Activated CD4-positive, alpha-beta T cell treated with anti-CD3 and anti-CD28 coated beads, Interleukin-2, amount 10 ng/mL, durations not matched to agents 24 days and 14 days (primary cell): ENCODE data around the gene DPY30. TPM values are rescaled to one million over a fixed set of nuclear protein-coding genes. Genes with fewer than 3 reads are reported as not detected.

Experiments
- DNase-seq: peaks from one replicate; pipeline ENCODE4 v3.0.0; 2022
- H3K27ac Mint-ChIP-seq: one replicate; pipeline ENCODE4 v1.8.0; 2022; ENCODE audit warnings: mild to moderate bottlenecking, mixed read lengths
- H3K27me3 Mint-ChIP-seq: one replicate; pipeline ENCODE4 v1.8.0; 2022; ENCODE audit warnings: mixed read lengths
- H3K36me3 Mint-ChIP-seq: one replicate; pipeline ENCODE4 v1.8.0; 2022; ENCODE audit warnings: low read depth, mild to moderate bottlenecking, mixed read lengths
- H3K4me1 Mint-ChIP-seq: one replicate; pipeline ENCODE4 v1.8.0; 2021; ENCODE audit warnings: mixed read lengths
- H3K4me3 Mint-ChIP-seq: one replicate; pipeline ENCODE4 v1.8.0; 2022; ENCODE audit warnings: mild to moderate bottlenecking, moderate library complexity, mixed read lengths
- H3K9me3 Mint-ChIP-seq: one replicate; pipeline ENCODE4 v1.8.0; 2021; ENCODE audit warnings: mixed read lengths
- intact Hi-C: fragments of 100-400 bp; cut with micrococcal nuclease; formaldehyde crosslinking; loops from one replicate; pipeline ENCODE4 v1.15.1; 2023
- total RNA-seq: library from RNA; stranded (reverse); gene quantifications from 2 replicates; pipeline ENCODE4 v1.2.3, GENCODE V29; 2022

DPY30 gene
- total RNA-seq, 1 donor from 2014 or later = 74.4 TPM

GRCh38 chr2:32002406-32002805 is 37.2 kb downstream of the DPY30 start:
- intact Hi-C loops = no loop called here
- no peaks in the 10 kb centered on the region for H3K9me3 Mint-ChIP-seq
- peaks cover 48% of the 10 kb centered on the region for H3K4me1 Mint-ChIP-seq
- H3K27me3 Mint-ChIP-seq = no peaks in the 10 kb centered on the region
- H3K36me3 Mint-ChIP-seq = peaks cover 25% of the 10 kb centered on the region
- no peak for DNase-seq
- H3K27ac Mint-ChIP-seq = no peak overlapping the region
- no peak overlapping the region for H3K4me3 Mint-ChIP-seq

GRCh38 chr2:31999438-31999837 is 40.2 kb downstream of the DPY30 start:
- Mint-ChIP-seq H3K4me1 (peaks cover 35% of the 10 kb centered on the region), H3K27me3 (no peaks in the 10 kb centered on the region), H3K27ac (no peak overlapping the region), H3K4me3 (no peak overlapping the region), H3K9me3 (no peaks in the 10 kb centered on the region), H3K36me3 (peaks cover 14% of the 10 kb centered on the region)
- intact Hi-C loops = no loop called here
- no peak for DNase-seq

- H3K4me3 Mint-ChIP-seq = peak overlapping the region; percentile 23
- H3K4me1 Mint-ChIP-seq = peaks cover 32% of the 10 kb centered on the region
- intact Hi-C loops = no loop called here
- peak overlapping the region; percentile 9 for H3K27ac Mint-ChIP-seq
- H3K9me3 Mint-ChIP-seq = no peaks in the 10 kb centered on the region
- no peaks in the 10 kb centered on the region for H3K27me3 Mint-ChIP-seq
- H3K36me3 Mint-ChIP-seq = peaks cover 11% of the 10 kb centered on the region
- no peak for DNase-seq
Observed at GRCh38 chr2:31998731-31999383, 40.7 kb downstream of the DPY30 start.

GRCh38 chr2:31997653-31998052 is 42.0 kb downstream of the DPY30 start:
- Mint-ChIP-seq H3K27me3 (no peaks in the 10 kb centered on the region), H3K4me3 (no peak overlapping the region), H3K4me1 (peaks cover 35% of the 10 kb centered on the region), H3K36me3 (peaks cover 14% of the 10 kb centered on the region), H3K9me3 (no peaks in the 10 kb centered on the region), H3K27ac (no peak overlapping the region)
- no peak for DNase-seq
- intact Hi-C loops = no loop called here

- H3K27ac Mint-ChIP-seq = no peak overlapping the region
- H3K4me1 Mint-ChIP-seq = peaks cover 39% of the 10 kb centered on the region
- peaks cover 17% of the 10 kb centered on the region for H3K36me3 Mint-ChIP-seq
- DNase-seq = no peak
- intact Hi-C loops = no loop called here
- H3K27me3 Mint-ChIP-seq = no peaks in the 10 kb centered on the region
- no peak overlapping the region for H3K4me3 Mint-ChIP-seq
- H3K9me3 Mint-ChIP-seq = no peaks in the 10 kb centered on the region
Observed at GRCh38 chr2:31996571-31997150, 42.9 kb downstream of the DPY30 start.

GRCh38 chr2:31992934-31993333 is 46.7 kb downstream of the DPY30 start:
- no peak for DNase-seq
- H3K4me1 Mint-ChIP-seq = peaks cover 28% of the 10 kb centered on the region
- no peak overlapping the region for H3K27ac Mint-ChIP-seq
- intact Hi-C loops = no loop called here
- H3K27me3 Mint-ChIP-seq = no peaks in the 10 kb centered on the region
- H3K4me3 Mint-ChIP-seq = no peak overlapping the region
- no peaks in the 10 kb centered on the region for H3K9me3 Mint-ChIP-seq
- peaks cover 14% of the 10 kb centered on the region for H3K36me3 Mint-ChIP-seq

- no peak for DNase-seq
- intact Hi-C loops = no loop called here
- no peak overlapping the region for H3K4me3 Mint-ChIP-seq
- H3K36me3 Mint-ChIP-seq = peaks cover 12% of the 10 kb centered on the region
- peaks cover 24% of the 10 kb centered on the region for H3K4me1 Mint-ChIP-seq
- no peaks in the 10 kb centered on the region for H3K9me3 Mint-ChIP-seq
- no peak overlapping the region for H3K27ac Mint-ChIP-seq
- no peaks in the 10 kb centered on the region for H3K27me3 Mint-ChIP-seq
Observed at GRCh38 chr2:31992025-31992579, 47.5 kb downstream of the DPY30 start.

GRCh38 chr2:31989946-31990345 is 49.7 kb downstream of the DPY30 start:
- Mint-ChIP-seq H3K9me3 (no peaks in the 10 kb centered on the region), H3K27me3 (no peaks in the 10 kb centered on the region), H3K4me1 (peaks cover 20% of the 10 kb centered on the region), H3K36me3 (peaks cover 10% of the 10 kb centered on the region), H3K27ac (no peak overlapping the region), H3K4me3 (no peak overlapping the region)
- DNase-seq = no peak
- intact Hi-C loops = no loop called here

GRCh38 chr2:31987454-31988220 is 52.0 kb downstream of the DPY30 start:
- Mint-ChIP-seq H3K9me3 (no peaks in the 10 kb centered on the region), H3K4me3 (no peak overlapping the region), H3K27ac (no peak overlapping the region), H3K4me1 (peaks cover 14% of the 10 kb centered on the region), H3K36me3 (peaks cover 13% of the 10 kb centered on the region), H3K27me3 (no peaks in the 10 kb centered on the region)
- DNase-seq = no peak
- intact Hi-C loops = no loop called here

- H3K4me1 Mint-ChIP-seq = peaks cover 10% of the 10 kb centered on the region
Observed at GRCh38 chr2:31986906-31987305, 52.7 kb downstream of the DPY30 start.

GRCh38 chr2:31983762-31984467 is 55.7 kb downstream of the DPY30 start:
- DNase-seq = no peak
- Mint-ChIP-seq H3K27me3 (no peaks in the 10 kb centered on the region), H3K9me3 (no peaks in the 10 kb centered on the region), H3K4me3 (no peak overlapping the region), H3K27ac (no peak overlapping the region), H3K4me1 (peaks cover 16% of the 10 kb centered on the region), H3K36me3 (peaks cover 9% of the 10 kb centered on the region)
- intact Hi-C loops = no loop called here

More at GRCh38 chr2:31986906-31987305, 52.7 kb downstream of the DPY30 start:
- no peaks in the 10 kb centered on the region for H3K27me3 Mint-ChIP-seq
- H3K4me3 Mint-ChIP-seq = no peak overlapping the region
- peak overlapping the region; percentile 53 for H3K27ac Mint-ChIP-seq
- H3K9me3 Mint-ChIP-seq = no peaks in the 10 kb centered on the region
- intact Hi-C loops = no loop called here
- no peak for DNase-seq
- H3K36me3 Mint-ChIP-seq = peaks cover 10% of the 10 kb centered on the region

- Mint-ChIP-seq H3K9me3 (no peaks in the 10 kb centered on the region), H3K27me3 (no peaks in the 10 kb centered on the region), H3K4me1 (peaks cover 13% of the 10 kb centered on the region), H3K36me3 (peaks cover 10% of the 10 kb centered on the region), H3K4me3 (no peak overlapping the region), H3K27ac (no peak overlapping the region)
- no peak for DNase-seq
- intact Hi-C loops = no loop called here
Observed at GRCh38 chr2:31980674-31981356, 58.8 kb downstream of the DPY30 start.

GRCh38 chr2:31979956-31980355 is 59.6 kb downstream of the DPY30 start:
- no peak overlapping the region for H3K4me3 Mint-ChIP-seq
- no peaks in the 10 kb centered on the region for H3K27me3 Mint-ChIP-seq
- peaks cover 13% of the 10 kb centered on the region for H3K4me1 Mint-ChIP-seq
- H3K9me3 Mint-ChIP-seq = no peaks in the 10 kb centered on the region
- peaks cover 10% of the 10 kb centered on the region for H3K36me3 Mint-ChIP-seq
- H3K27ac Mint-ChIP-seq = no peak overlapping the region
- no peak for DNase-seq
- intact Hi-C loops = no loop called here
